22Rv1 (cell line): ENCODE data around the gene KCNH1.
"Not testable (repeated sequence)": the region's sequence is repeated elsewhere in the genome, so short reads cannot be mapped to it uniquely, and the experiment has no call there.

Experiments used
- H3K27ac ChIP-seq: fragments of 450-650 bp; 2 replicates; pipeline ENCODE4 v1.5.1; 2017
- ZFX ChIP-seq: fragments of 450-650 bp; IDR thresholded peaks from 2 replicates; pipeline ENCODE4 v1.6.1; 2017; ENCODE audit warnings: antibody characterized with exemption, borderline replicate concordance
- TF ChIP-seq, protein P1 (sequence below): fragments of 450-650 bp; IDR thresholded peaks from 2 replicates; pipeline ENCODE4 v1.5.1; 2017; ENCODE audit warnings: mild to moderate bottlenecking

KCNH1 gene

DNA sequence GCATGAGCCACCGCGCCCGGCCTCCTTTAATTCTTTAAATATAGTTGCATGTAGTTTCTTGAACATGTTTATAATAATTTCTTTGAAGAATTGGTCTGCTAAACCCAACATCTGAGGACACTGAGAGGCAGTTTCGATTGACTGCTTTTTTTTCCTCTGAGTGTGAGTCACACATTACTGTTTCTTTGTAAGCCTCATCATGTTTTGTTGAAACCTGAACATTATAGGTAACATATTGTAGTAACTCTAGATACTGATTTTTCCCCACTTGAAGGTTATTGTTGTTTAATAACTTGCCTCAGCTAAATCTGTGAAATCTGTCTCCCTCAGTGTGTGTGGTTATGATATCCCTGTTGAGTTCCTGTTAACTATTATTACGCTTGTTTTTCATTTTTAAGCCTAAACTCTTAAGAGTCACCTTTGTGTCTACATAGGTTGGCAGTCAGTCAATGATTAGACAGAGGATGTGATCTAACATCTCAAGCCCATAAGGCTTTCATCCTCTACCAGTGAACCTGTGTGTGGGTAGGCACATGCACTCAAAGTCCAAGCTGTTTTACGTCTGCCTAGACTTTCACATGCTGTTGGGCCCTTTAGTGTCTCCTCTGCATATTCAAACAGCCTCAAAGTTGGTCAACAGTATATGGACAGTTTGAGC, 155.5 kb downstream of the KCNH1 start:
- no peak overlapping the region for H3K27ac ChIP-seq
- TF ChIP-seq ZFX = no peak
- TF ChIP-seq, protein P1, sequence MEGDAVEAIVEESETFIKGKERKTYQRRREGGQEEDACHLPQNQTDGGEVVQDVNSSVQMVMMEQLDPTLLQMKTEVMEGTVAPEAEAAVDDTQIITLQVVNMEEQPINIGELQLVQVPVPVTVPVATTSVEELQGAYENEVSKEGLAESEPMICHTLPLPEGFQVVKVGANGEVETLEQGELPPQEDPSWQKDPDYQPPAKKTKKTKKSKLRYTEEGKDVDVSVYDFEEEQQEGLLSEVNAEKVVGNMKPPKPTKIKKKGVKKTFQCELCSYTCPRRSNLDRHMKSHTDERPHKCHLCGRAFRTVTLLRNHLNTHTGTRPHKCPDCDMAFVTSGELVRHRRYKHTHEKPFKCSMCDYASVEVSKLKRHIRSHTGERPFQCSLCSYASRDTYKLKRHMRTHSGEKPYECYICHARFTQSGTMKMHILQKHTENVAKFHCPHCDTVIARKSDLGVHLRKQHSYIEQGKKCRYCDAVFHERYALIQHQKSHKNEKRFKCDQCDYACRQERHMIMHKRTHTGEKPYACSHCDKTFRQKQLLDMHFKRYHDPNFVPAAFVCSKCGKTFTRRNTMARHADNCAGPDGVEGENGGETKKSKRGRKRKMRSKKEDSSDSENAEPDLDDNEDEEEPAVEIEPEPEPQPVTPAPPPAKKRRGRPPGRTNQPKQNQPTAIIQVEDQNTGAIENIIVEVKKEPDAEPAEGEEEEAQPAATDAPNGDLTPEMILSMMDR = no peak

DNA sequence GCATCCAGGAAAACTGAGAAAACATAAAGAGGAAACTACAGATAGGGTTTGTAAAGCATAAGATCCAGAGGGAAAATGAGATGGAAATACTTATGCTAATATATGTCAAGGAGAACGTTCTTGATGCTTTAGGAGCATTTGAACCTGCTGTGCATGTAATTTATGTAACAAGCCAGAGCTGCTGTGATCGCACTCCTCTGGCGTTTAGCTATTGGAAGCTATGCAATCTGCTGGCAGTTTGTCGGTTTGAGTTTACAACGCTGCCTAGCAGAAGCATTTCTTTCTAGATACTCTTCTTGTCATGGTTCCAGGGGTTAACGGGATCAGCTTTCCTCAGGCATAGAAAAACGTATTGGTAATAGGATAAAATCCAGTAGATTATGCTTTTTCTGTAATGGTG, 182.7 kb downstream of the KCNH1 start:
- no peak overlapping the region for H3K27ac ChIP-seq
- TF ChIP-seq, protein P1 = no peak
- TF ChIP-seq ZFX = no peak

DNA sequence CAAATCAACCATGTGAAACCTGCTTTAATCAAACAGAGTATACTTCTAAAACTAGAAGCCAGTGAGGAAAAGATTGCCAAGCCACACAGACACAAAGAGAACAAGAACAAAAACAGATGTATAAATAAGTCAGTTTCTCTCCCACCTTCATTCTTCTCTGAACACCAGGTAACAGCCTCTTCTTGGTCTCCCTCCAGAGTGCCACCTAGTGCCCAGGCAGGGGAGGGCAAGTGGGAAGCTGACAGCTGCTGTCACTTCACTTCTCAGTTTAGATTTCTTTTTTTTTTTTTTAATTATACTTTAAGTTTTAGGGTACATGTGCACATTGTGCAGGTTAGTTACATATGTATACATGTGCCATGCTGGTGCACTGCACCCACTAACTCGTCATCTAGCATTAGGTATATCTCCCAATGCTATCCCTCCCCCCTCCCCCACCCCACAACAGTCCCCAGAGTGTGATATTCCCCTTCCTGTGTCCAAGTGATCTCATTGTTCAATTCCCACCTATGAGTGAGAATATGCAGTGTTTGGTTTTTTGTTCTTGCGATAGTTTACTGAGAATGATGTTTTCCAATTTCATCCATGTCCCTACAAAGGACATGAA, 183.9 kb downstream of the KCNH1 start:
- not testable (repeated sequence) for H3K27ac ChIP-seq

DNA sequence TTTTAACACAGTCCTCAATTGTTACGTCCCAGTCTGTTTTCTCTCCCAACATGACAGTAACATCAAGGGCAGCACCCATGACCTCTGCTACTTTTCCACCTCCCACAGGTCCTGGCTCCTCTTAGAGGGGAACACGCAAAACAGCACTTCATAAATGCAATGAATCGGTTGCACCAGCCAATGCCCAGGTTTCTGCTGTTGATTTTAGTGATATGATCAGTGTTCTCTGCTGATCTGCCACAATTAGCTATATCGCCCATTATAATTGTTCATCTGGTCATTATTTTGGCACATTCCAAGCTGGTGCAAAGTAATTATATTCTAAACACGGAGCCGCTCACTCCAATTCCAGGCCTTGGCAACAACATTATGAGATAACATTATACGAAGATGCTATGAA, 184.5 kb downstream of the KCNH1 start:
- TF ChIP-seq ZFX = no peak
- TF ChIP-seq, protein P1 = no peak
- no peak overlapping the region for H3K27ac ChIP-seq

More for the DNA sequence above, 183.9 kb downstream of the KCNH1 start:
- TF ChIP-seq, protein P1 = peak; percentile 96

DNA sequence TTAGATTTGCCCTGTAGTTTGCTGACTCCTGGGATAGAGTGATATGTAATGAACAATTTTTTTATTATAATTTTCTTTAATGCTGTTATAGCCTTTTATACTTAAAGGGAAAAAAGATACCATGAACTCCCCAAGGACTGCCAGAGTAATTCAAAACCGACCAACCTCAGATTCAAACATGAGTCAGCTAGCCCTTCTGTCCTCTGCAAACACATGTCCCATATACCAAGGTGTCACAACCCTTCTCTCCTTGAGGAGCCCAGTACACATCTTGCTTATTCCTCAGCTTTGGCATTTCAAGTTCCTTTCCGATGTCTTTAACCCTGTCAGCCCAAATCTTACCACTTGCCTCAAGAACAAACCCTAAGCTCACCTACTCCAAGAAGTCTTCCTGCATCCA, 184.9 kb downstream of the KCNH1 start:
- TF ChIP-seq, protein P1 = no peak
- TF ChIP-seq ZFX = no peak
- H3K27ac ChIP-seq = no peak overlapping the region

DNA sequence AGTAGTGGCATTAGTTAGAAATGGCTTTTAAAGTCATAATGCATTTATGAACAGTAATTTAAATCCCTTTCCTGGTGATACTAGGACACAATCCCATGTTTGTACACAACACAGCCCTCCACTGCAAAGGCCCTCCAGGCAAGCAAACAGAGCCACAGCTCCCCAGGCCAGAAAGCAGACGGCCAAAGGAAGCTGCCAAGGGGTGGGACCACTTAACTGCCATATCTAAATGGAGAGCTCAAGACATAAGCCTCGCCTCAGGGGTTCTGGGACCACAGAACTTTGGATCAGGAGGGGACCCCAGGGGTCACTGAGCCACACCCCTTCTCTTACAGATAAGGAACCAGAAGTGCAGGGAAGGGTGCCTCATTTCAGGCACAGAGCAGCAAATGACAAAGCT, 189.7 kb downstream of the KCNH1 start:
- TF ChIP-seq, protein P1 = no peak
- no peak for TF ChIP-seq ZFX
- no peak overlapping the region for H3K27ac ChIP-seq

DNA sequence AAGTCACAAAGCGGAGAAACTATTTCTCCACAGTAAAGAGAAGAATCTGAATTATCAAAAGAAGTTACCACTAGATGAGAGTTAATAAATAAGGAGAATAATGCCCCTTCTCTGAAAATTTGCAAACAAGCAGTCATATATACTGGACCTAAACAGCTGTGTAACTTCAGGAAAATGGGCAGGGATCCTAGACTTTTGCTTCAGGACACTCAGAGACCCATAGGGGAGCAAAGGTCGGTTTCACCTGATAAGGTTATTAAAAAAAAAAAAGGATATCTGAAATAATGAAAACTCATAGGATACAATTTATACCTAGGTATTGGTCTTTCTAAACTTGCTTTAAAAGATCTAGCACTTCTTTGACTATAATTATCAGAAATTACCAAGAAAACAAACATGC, 191.4 kb downstream of the KCNH1 start:
- TF ChIP-seq, protein P1 = no peak
- no peak for TF ChIP-seq ZFX
- no peak overlapping the region for H3K27ac ChIP-seq
